GM12878 (cell line): Measurements from ENCODE around the gene C3orf20. TPM values are rescaled to one million over a fixed set of nuclear protein-coding genes. Genes with fewer than 3 reads are reported as not detected.

Source experiments
- ATAC-seq: fragments of 200-7000 bp; cut with Tn5 transposase; 3 replicates; pipeline ENCODE4 v1.9.1; 2020; ENCODE audit warnings: mild to moderate bottlenecking, moderate library complexity
- BruUV-seq: library from RNA; stranded (reverse); fragments of 400-500 nt; replicated peaks from 2 replicates; lab custom pipeline; 2021; lab: Mats Ljungman, UMichigan
- CTCF ChIA-PET: fragments of 300-600 bp; sonication (Branson Sonifier 250); formaldehyde crosslinking; extraction: SDS; loops from one replicate; lab custom pipeline; 2021; ENCODE audit warnings: inconsistent platforms; lab: Yijun Ruan, JAX
- POLR2A ChIA-PET: fragments of 350-600 bp; formaldehyde crosslinking; extraction: SDS; loops from one replicate; lab custom pipeline; 2021; ENCODE audit warnings: inconsistent platforms; lab: Charles Lee
- RAD21 ChIA-PET: fragments of 300-600 bp; sonication (Branson Sonifier 250); formaldehyde crosslinking; loops from one replicate; lab custom pipeline; 2023; ENCODE audit warnings: antibody characterized with exemption; ENCODE audit not compliant: unreplicated experiment; lab: Charles Lee
- SMC1A ChIA-PET: fragments of 300-600 bp; sonication (Branson Sonifier 250); formaldehyde crosslinking; loops from one replicate; lab custom pipeline; 2023; ENCODE audit not compliant: unreplicated experiment, uncharacterized antibody; lab: Charles Lee
- DNase-seq: peaks from one replicate; pipeline ENCODE4 v3.0.0-alpha.2; 2011; ENCODE audit warnings: low read depth, low spot score
- FAIRE-seq: peaks from 3 replicates; lab custom pipeline; 2011; peaks lifted over from hg19 to GRCh38; lab: Jason Lieb, UNC
- H2AFZ ChIP-seq: 2 replicates; pipeline ENCODE4 v1.6.0; 2011; ENCODE audit warnings: low read depth, low read length, control low read depth; ENCODE audit not compliant: control insufficient read depth
- H3K27ac ChIP-seq: 2 replicates; pipeline ENCODE4 v1.5.1; 2011; ENCODE audit warnings: control low read depth; ENCODE audit not compliant: control insufficient read depth, insufficient read depth
- H3K27me3 ChIP-seq, 2 experiments: replicated peaks in 1 of 2; 2 replicates each; pipeline versions ENCODE4 v1.6.0 to v1.6.1; 2011; ENCODE audit warnings: low read length in 1 of 2; ENCODE audit not compliant: control insufficient read depth in 2 of 2, insufficient read depth in 2 of 2
- H3K36me3 ChIP-seq, 2 experiments: 2 replicates each; pipeline ENCODE4 v1.5.1; 2011; ENCODE audit warnings: low read length in 1 of 2; ENCODE audit not compliant: control insufficient read depth in 2 of 2, insufficient read depth in 2 of 2
- H3K4me1 ChIP-seq: 2 replicates; pipeline ENCODE4 v1.6.1; 2011; ENCODE audit warnings: mild to moderate bottlenecking, low read length, moderate library complexity, mixed read lengths; ENCODE audit not compliant: control insufficient read depth, insufficient read depth
- H3K4me2 ChIP-seq: 2 replicates; pipeline ENCODE4 v1.6.0; 2011; ENCODE audit warnings: control low read depth; ENCODE audit not compliant: control insufficient read depth, insufficient read depth
- H3K4me3 ChIP-seq: fragments of 200-600 bp; sonication (generic); 2 replicates; pipeline ENCODE4 v1.5.1; 2016
- H3K79me2 ChIP-seq: 2 replicates; pipeline ENCODE4 v1.6.0; 2011; ENCODE audit warnings: low read length; ENCODE audit not compliant: control insufficient read depth, insufficient read depth
- H3K9ac ChIP-seq: 2 replicates; pipeline ENCODE4 v1.8.0; 2011; ENCODE audit warnings: low read length, control low read depth, mixed read lengths; ENCODE audit not compliant: control insufficient read depth, insufficient read depth
- H3K9me3 ChIP-seq: replicated peaks from 3 replicates; pipeline ENCODE4 v1.5.1; 2011; ENCODE audit warnings: mild to moderate bottlenecking, low read length; ENCODE audit not compliant: control insufficient read depth, insufficient read depth
- H4K20me1 ChIP-seq: 2 replicates; pipeline ENCODE4 v1.6.0; 2011; ENCODE audit not compliant: control insufficient read depth, insufficient read depth
- BCL11A ChIP-seq: IDR thresholded peaks from 2 replicates; pipeline ENCODE4 v1.6.1; 2011; ENCODE audit warnings: low read depth, low read length
- BHLHE40 ChIP-seq, 2 experiments: fragments of 450-650 bp in 1 of 2; IDR thresholded peaks; 2 replicates each; pipeline ENCODE4 v1.6.1; 2011 to 2017; ENCODE audit warnings: low read depth in 2 of 2, borderline replicate concordance in 1 of 2, improper control_type of control experiment in 1 of 2, low read length in 1 of 2, mild to moderate bottlenecking in 1 of 2
- IKZF1 ChIP-seq: fragments of 450-650 bp; conservative IDR thresholded peaks from 2 replicates; pipeline ENCODE4 v1.6.1; 2017; ENCODE audit warnings: antibody characterized with exemption, mild to moderate bottlenecking
- IRF5 ChIP-seq: fragments of 450-650 bp; IDR thresholded peaks from 2 replicates; pipeline ENCODE4 v1.6.1; 2017; ENCODE audit warnings: borderline replicate concordance
- JUNB ChIP-seq: IDR thresholded peaks from 2 replicates; pipeline ENCODE4 v1.6.1; 2016; ENCODE audit warnings: antibody characterized with exemption, mild to moderate bottlenecking
- NR2F1 ChIP-seq: fragments of 450-650 bp; conservative IDR thresholded peaks from 2 replicates; pipeline ENCODE4 v1.6.1; 2017; ENCODE audit warnings: mild to moderate bottlenecking
- PAX5 ChIP-seq: IDR thresholded peaks from 2 replicates; pipeline ENCODE4 v1.6.1; 2011; ENCODE audit warnings: low read depth, low read length, borderline replicate concordance
- PAX8 ChIP-seq: fragments of 450-650 bp; IDR thresholded peaks from 2 replicates; pipeline ENCODE4 v1.6.1; 2017; ENCODE audit warnings: mild to moderate bottlenecking, moderate library complexity
- POU2F2 ChIP-seq: IDR thresholded peaks from 3 replicates; pipeline ENCODE4 v1.6.1; 2011; ENCODE audit warnings: low read depth, mild to moderate bottlenecking, low read length, borderline replicate concordance
- RAD21 ChIP-seq: IDR thresholded peaks from 2 replicates; pipeline ENCODE4 v1.6.1; 2011; ENCODE audit warnings: mild to moderate bottlenecking, low read depth, low read length, moderate library complexity; ENCODE audit not compliant: insufficient read depth
- RUNX3 ChIP-seq: IDR thresholded peaks from 2 replicates; pipeline ENCODE4 v1.6.1; 2012; ENCODE audit warnings: low read length, inconsistent platforms
- SMAD1 ChIP-seq: fragments of 450-650 bp; IDR thresholded peaks from 2 replicates; pipeline ENCODE4 v1.6.1; 2018; ENCODE audit warnings: mild to moderate bottlenecking, low read depth; ENCODE audit not compliant: partially characterized antibody
- SMAD5 ChIP-seq: IDR thresholded peaks from 2 replicates; pipeline ENCODE4 v1.6.1; 2016; ENCODE audit warnings: antibody characterized with exemption, low read depth
- SRF ChIP-seq, 2 experiments: IDR thresholded peaks; 2 replicates each; pipeline ENCODE4 v1.6.1; 2011; ENCODE audit warnings: low read depth in 2 of 2, low read length in 2 of 2, mild to moderate bottlenecking in 1 of 2, moderate library complexity in 1 of 2
- TCF12 ChIP-seq: IDR thresholded peaks from 2 replicates; pipeline ENCODE4 v1.6.1; 2011; ENCODE audit warnings: low read depth, mild to moderate bottlenecking, low read length
- ZNF217 ChIP-seq: fragments of 450-650 bp; IDR thresholded peaks from 2 replicates; pipeline ENCODE4 v1.6.1; 2017; ENCODE audit warnings: antibody characterized with exemption, mild to moderate bottlenecking
- ZNF24 ChIP-seq: fragments of 450-650 bp; IDR thresholded peaks from 2 replicates; pipeline ENCODE4 v1.6.1; 2017; ENCODE audit warnings: antibody characterized with exemption, mild to moderate bottlenecking
- ZNF622 ChIP-seq: fragments of 450-650 bp; IDR thresholded peaks from 2 replicates; pipeline ENCODE4 v1.6.1; 2017; ENCODE audit warnings: mild to moderate bottlenecking, inconsistent platforms
- ZZZ3 ChIP-seq: IDR thresholded peaks from 2 replicates; pipeline ENCODE4 v1.6.1; 2011; ENCODE audit warnings: low read depth; ENCODE audit not compliant: control insufficient read depth, insufficient read length
- WGBS: methylation state at CpG from one replicate; pipeline ENCODE4 v1.1.6; 2016; ENCODE audit warnings: low lambda C conversion rate; ENCODE audit not compliant: insufficient replicate concordance, insufficient coverage; ENCODE audit errors: missing lambda C conversion rate; 5-methylcytosine and 5-hydroxymethylcytosine counted together
- in situ Hi-C: fragments of 300-500 bp; cut with MboI; formaldehyde crosslinking; loops from 9 replicates; pipeline ENCODE4 v1.14.3; 2018; ENCODE audit warnings: mixed read lengths
- intact Hi-C: fragments of 100-400 bp; cut with micrococcal nuclease; formaldehyde crosslinking; loops from one replicate; pipeline ENCODE4 v1.14.2; 2022; ENCODE audit not compliant: unreplicated experiment
- polyA plus RNA-seq, 11 experiments: library from polyadenylated mRNA; depleted of rRNA in 4 of 11; unstranded in 6 of 11; stranded (reverse) in 5 of 11; fragments of >200 nt; fragmentation: Nextera tagmentation in 4 of 11; fragmentation: Illumina TruSeq in 1 of 11; extraction: Ambion mirVana in 4 of 11; extraction: Trizol in 1 of 11; gene quantifications; 1 replicate in 1 of 11; 2 replicates in 10 of 11; pipeline versions ENCODE4 v1.2.1 to v1.2.3, GENCODE V29; 2011 to 2016; ENCODE audit warnings: inconsistent platforms in 2 of 11, missing spikeins in 2 of 11, low read depth in 1 of 11
- total RNA-seq, 4 experiments: library from RNA; depleted of rRNA in 3 of 4; stranded (reverse); fragments of >200 nt in 3 of 4; fragmentation: Illumina TruSeq in 1 of 4; extraction: Trizol in 1 of 4; gene quantifications; 2 replicates each; pipeline versions ENCODE4 v1.2.1 to v1.2.3, GENCODE V29; 2013 to 2021
- TF ChIP-seq, protein P1 (sequence below): fragments of 450-650 bp; IDR thresholded peaks from 2 replicates; pipeline ENCODE4 v1.6.1; 2017; ENCODE audit warnings: mild to moderate bottlenecking, low read depth, inconsistent platforms; ENCODE audit not compliant: poor library complexity, severe bottlenecking

The C3orf20 gene
- total and polyA plus RNA-seq, 10 of the 15 experiments (the other 5 are each of a cell fraction or from before 2014, with no cell fraction given), result 0.05 to 2.9 (median 1.0) TPM

- TF ChIP-seq POU2F2 (no peak), ZZZ3 (no peak), TCF12 (no peak), JUNB (0 out of 2 replicates have a peak, but pooled peaks have one; percentile 6), SMAD5 (no peak), BCL11A (0 out of 2 replicates have a peak, but pooled peaks have one; percentile 27)
Measured at GRCh38 chr3:14688525-14688924, 13.6 kb downstream of the C3orf20 start (continued).

DNA sequence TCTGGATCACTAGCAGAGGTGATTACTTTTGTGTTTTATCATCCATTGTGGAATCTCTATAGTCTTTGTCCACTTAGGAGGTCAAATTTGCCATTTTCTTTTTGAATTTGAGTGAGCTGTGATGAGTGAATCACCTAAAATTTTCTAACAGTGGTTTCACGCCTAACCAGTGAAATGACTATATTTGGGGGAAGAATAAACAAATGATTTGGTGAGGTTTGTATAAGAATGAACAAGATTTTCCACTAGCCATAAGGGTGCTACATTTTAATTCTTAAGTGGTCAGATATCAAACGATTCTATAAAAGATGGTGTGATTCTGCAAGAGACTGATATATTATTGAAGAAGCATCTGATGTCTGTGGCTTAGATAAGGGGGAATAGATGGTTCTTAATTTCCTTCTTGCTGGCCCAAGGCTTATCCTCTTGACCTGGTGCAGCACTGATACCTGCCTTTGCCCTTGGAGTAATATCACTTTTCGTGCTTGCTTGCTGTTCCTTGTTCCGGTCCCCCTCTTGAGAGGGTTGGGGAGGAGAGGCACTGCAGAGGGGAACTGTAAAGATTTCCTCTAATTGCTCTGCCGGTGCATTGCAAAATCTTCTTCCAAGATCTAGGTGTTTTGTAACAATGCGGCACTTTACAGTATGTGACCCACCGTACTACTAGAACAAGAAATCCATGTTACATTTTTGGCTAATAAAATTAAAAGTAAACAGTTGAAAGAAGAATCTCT is 14.5 kb downstream of the C3orf20 start:
- TSS peak; percentile 81 for BruUV-seq
- ChIA-PET POLR2A (interaction anchor here (1.1 to 1.6 kb wide), 4 partner anchors 29 to 38 kb away, joined by 4 to 6 read pairs (median 4); partner anchors contain the start of gene CCDC174), CTCF (interaction anchor here (0.6 to 7.1 kb wide), 6 partner anchors 16 to 358 kb away, joined by 3 to 49 read pairs (median 3); partner anchors contain the start of gene C3orf20), RAD21 (interaction anchor here (1.2 to 3.9 kb wide), 6 partner anchors 8 to 92 kb away, joined by 4 to 32 read pairs (median 8); partner anchors contain the start of gene C3orf20), SMC1A (interaction anchor here (0.9 to 10.1 kb wide), 7 partner anchors 10 to 90 kb away, joined by 4 to 86 read pairs (median 6); partner anchors contain the start of gene C3orf20)
- Histone ChIP-seq H3K9me3 (no peaks in the 10 kb centered on the region; the same call in 1 of the 3 replicates), H3K36me3 (no peaks in the 10 kb centered on the region), H4K20me1 (no peaks in the 10 kb centered on the region), H3K4me1 (peaks cover 56% of the 10 kb centered on the region), H3K4me3 (peak overlapping the region; percentile 50), H3K9ac (peak overlapping the region; percentile 36), H2AFZ (peak overlapping the region; percentile 41), H3K79me2 (no peaks in the 10 kb centered on the region; the same call in 1 of the 2 replicates), H3K4me2 (peak overlapping the region; percentile 70), H3K27me3 (no peaks in the 10 kb centered on the region), H3K27ac (peak overlapping the region; percentile 76)
- ATAC-seq, result peak; percentile 48
- DNase-seq, result peak; percentile 52
- in situ Hi-C loops (no loop called here), intact Hi-C loops (no loop called here)
- FAIRE-seq, result no peak
- 51% methylated on average over 7 of the region's 7 CpGs for WGBS
- TF ChIP-seq RAD21 (no peak), PAX5 (no peak), BHLHE40 (IDR thresholded peaks at IDR 0.05; ENCODE audit: borderline replicate concordance in 1 of 2, low read depth in 2 of 2, low read length in 1 of 2) (peak; percentile 57 to 61), ZNF217 (peak; percentile 80; the same call in 1 of the 2 replicates), ZNF622 (no peak), SRF (IDR thresholded peaks at IDR 0.05; ENCODE audit: low read depth in 2 of 2, low read length in 2 of 2) (peak in 1 of 2 experiments; percentile 35; a peak in 1 of 4 replicates), IKZF1 (peak; percentile 43; the same call in 1 of the 2 replicates), ZNF24 (0 out of 2 replicates have a peak, but pooled peaks have one; percentile 45), PAX8 (no peak), IRF5 (no peak), RUNX3 (peak; percentile 91), SMAD1 (no peak), NR2F1 (peak; percentile 50), BCL11A (peak; percentile 77; the same call in 1 of the 2 replicates)
- TF ChIP-seq, protein P1, sequence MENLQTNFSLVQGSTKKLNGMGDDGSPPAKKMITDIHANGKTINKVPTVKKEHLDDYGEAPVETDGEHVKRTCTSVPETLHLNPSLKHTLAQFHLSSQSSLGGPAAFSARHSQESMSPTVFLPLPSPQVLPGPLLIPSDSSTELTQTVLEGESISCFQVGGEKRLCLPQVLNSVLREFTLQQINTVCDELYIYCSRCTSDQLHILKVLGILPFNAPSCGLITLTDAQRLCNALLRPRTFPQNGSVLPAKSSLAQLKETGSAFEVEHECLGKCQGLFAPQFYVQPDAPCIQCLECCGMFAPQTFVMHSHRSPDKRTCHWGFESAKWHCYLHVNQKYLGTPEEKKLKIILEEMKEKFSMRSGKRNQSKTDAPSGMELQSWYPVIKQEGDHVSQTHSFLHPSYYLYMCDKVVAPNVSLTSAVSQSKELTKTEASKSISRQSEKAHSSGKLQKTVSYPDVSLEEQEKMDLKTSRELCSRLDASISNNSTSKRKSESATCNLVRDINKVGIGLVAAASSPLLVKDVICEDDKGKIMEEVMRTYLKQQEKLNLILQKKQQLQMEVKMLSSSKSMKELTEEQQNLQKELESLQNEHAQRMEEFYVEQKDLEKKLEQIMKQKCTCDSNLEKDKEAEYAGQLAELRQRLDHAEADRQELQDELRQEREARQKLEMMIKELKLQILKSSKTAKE, result peak; percentile 73
